H1 (cell line): ENCODE results near the gene CD69. TPM values are rescaled to one million over a fixed set of nuclear protein-coding genes. Genes with fewer than 3 reads are reported as not detected.
"Not testable (repeated sequence)": the region's sequence is repeated elsewhere in the genome, so short reads cannot be mapped to it uniquely, and the experiment has no call there.

Experiments
- CTCF ChIA-PET: fragments of 300-600 bp; sonication (Branson Sonifier 250); formaldehyde crosslinking; loops from one replicate; lab custom pipeline; 2021; ENCODE audit not compliant: partially characterized antibody; lab: Charles Lee
- POLR2A ChIA-PET: fragments of 300-600 bp; sonication (Branson Sonifier 250); formaldehyde crosslinking; loops from one replicate; lab custom pipeline; 2021; ENCODE audit warnings: inconsistent platforms; ENCODE audit not compliant: partially characterized antibody; lab: Charles Lee
- DNase-seq, 2 experiments: peaks; one replicate each; pipeline versions ENCODE4 v3.0.0 to v3.0.0-alpha.2; 2010 to 2022; ENCODE audit warnings: low spot score in 2 of 2, low read depth in 1 of 2, mixed read lengths in 1 of 2
- FAIRE-seq: peaks from 2 replicates; lab custom pipeline; 2011; peaks lifted over from hg19 to GRCh38; lab: Jason Lieb, UNC
- H2AFZ ChIP-seq: 2 replicates; pipeline ENCODE4 v1.8.1; 2012; ENCODE audit warnings: low read length, inconsistent platforms
- H2AK5ac ChIP-seq: 2 replicates; pipeline ENCODE4 v1.6.1; 2013; ENCODE audit warnings: low read depth, low read length
- H2BK120ac ChIP-seq: replicated peaks from 2 replicates; pipeline ENCODE3; 2013; ENCODE audit warnings: low read depth, low read length, inconsistent platforms
- H2BK12ac ChIP-seq: 2 replicates; pipeline ENCODE4 v1.6.1; 2013; ENCODE audit warnings: low read depth, low read length
- H2BK15ac ChIP-seq: 2 replicates; pipeline ENCODE4 v1.6.1; 2013; ENCODE audit warnings: low read length
- H2BK20ac ChIP-seq: 2 replicates; pipeline ENCODE4 v1.6.1; 2013; ENCODE audit warnings: low read length
- H2BK5ac ChIP-seq: 2 replicates; pipeline ENCODE4 v1.6.1; 2013; ENCODE audit warnings: low read depth, low read length
- H3K14ac ChIP-seq: 2 replicates; pipeline ENCODE4 v1.6.1; 2013; ENCODE audit warnings: inconsistent platforms; ENCODE audit not compliant: insufficient read length
- H3K18ac ChIP-seq: 2 replicates; pipeline ENCODE4 v1.6.1; 2013; ENCODE audit warnings: low read length; ENCODE audit errors: extremely low read depth
- H3K23ac ChIP-seq: 2 replicates; pipeline ENCODE4 v1.6.1; 2013; ENCODE audit warnings: inconsistent platforms; ENCODE audit not compliant: insufficient read length
- H3K23me2 ChIP-seq: 2 replicates; pipeline ENCODE4 v1.6.1; 2013; ENCODE audit warnings: low read depth, low read length
- H3K27ac ChIP-seq: 2 replicates; pipeline ENCODE4 v1.6.1; 2011; ENCODE audit warnings: low read depth, low read length, inconsistent platforms
- H3K27me3 ChIP-seq, 4 experiments: replicated peaks in 1 of 4; 1 replicate in 1 of 4; 2 replicates in 3 of 4; pipeline versions ENCODE4 v1.6.1 to v1.8.1; 2011 to 2013; ENCODE audit warnings: low read length in 3 of 4, mild to moderate bottlenecking in 3 of 4, inconsistent platforms in 2 of 4, mixed read lengths in 2 of 4, moderate library complexity in 1 of 4; ENCODE audit not compliant: control insufficient read depth in 3 of 4, insufficient read depth in 3 of 4; ENCODE audit errors: extremely low read depth in 1 of 4
- H3K36me3 ChIP-seq, 4 experiments: 2 replicates each; pipeline versions ENCODE4 v1.6.1 to v1.8.1; 2011 to 2013; ENCODE audit warnings: mild to moderate bottlenecking in 4 of 4, low read length in 3 of 4, moderate library complexity in 2 of 4, control low read depth in 1 of 4, inconsistent platforms in 1 of 4; ENCODE audit not compliant: insufficient read depth in 4 of 4, control insufficient read depth in 2 of 4
- H3K4ac ChIP-seq: replicated peaks from 2 replicates; pipeline ENCODE3; 2013; ENCODE audit warnings: low read length, low read depth, mixed read lengths, inconsistent platforms; ENCODE audit not compliant: insufficient read length
- H3K4me1 ChIP-seq, 4 experiments: replicated peaks in 1 of 4; 1 replicate in 1 of 4; 2 replicates in 3 of 4; pipeline versions ENCODE4 v1.6.1 to v1.8.1; 2011 to 2013; ENCODE audit warnings: low read length in 3 of 4, inconsistent platforms in 2 of 4, mixed read lengths in 1 of 4; ENCODE audit not compliant: insufficient read depth in 4 of 4, control insufficient read depth in 3 of 4
- H3K4me2 ChIP-seq, 2 experiments: 2 replicates each; pipeline versions ENCODE4 v1.6.1 to v1.8.1; 2011 to 2013; ENCODE audit warnings: low read depth in 2 of 2, low read length in 2 of 2, control low read depth in 1 of 2, inconsistent platforms in 1 of 2, mild to moderate bottlenecking in 1 of 2; ENCODE audit not compliant: insufficient read depth in 1 of 2
- H3K4me3 ChIP-seq, 4 experiments: fragments of 200-600, 300-600 bp in 1 of 4; sonication (generic), shearing (Covaris generic), sonication (Bioruptor Twin) in 1 of 4; 2 replicates each; pipeline versions ENCODE4 v1.5.1 to v1.8.1; 2011 to 2016; ENCODE audit warnings: low read length in 4 of 4, low read depth in 3 of 4, control low read depth in 2 of 4, inconsistent platforms in 2 of 4, mild to moderate bottlenecking in 2 of 4, mixed read lengths in 1 of 4, moderate library complexity in 1 of 4; ENCODE audit not compliant: insufficient read depth in 2 of 4; ENCODE audit errors: extremely low read depth in 1 of 4
- H3K56ac ChIP-seq: replicated peaks from 2 replicates; pipeline ENCODE3; 2013; ENCODE audit warnings: low read depth, mild to moderate bottlenecking, mixed read lengths, low read length, inconsistent platforms; ENCODE audit not compliant: insufficient read length
- H3K79me1 ChIP-seq: 2 replicates; pipeline ENCODE4 v1.6.1; 2013; ENCODE audit warnings: low read depth, low read length, control low read depth
- H3K79me2 ChIP-seq, 2 experiments: 2 replicates each; pipeline versions ENCODE4 v1.6.1 to v1.8.1; 2012 to 2013; ENCODE audit warnings: low read length in 2 of 2, mild to moderate bottlenecking in 2 of 2, inconsistent platforms in 1 of 2; ENCODE audit not compliant: insufficient read depth in 2 of 2, control insufficient read depth in 1 of 2
- H3K9ac ChIP-seq, 4 experiments: replicated peaks in 1 of 4; 1 replicate in 1 of 4; 2 replicates in 3 of 4; pipeline versions ENCODE4 v1.6.1 to v1.8.1; 2011 to 2013; ENCODE audit warnings: low read depth in 3 of 4, low read length in 3 of 4, control low read depth in 2 of 4, mild to moderate bottlenecking in 2 of 4, moderate library complexity in 2 of 4, inconsistent platforms in 1 of 4; ENCODE audit errors: extremely low read depth in 1 of 4
- H3K9me3 ChIP-seq, 2 experiments: 2 replicates each; pipeline versions ENCODE4 v1.6.1 to v1.8.1; 2012 to 2013; ENCODE audit warnings: mild to moderate bottlenecking in 2 of 2, moderate library complexity in 2 of 2, control low read depth in 1 of 2, inconsistent platforms in 1 of 2, low read depth in 1 of 2, low read length in 1 of 2, mixed read lengths in 1 of 2; ENCODE audit not compliant: insufficient read depth in 2 of 2
- H4K20me1 ChIP-seq, 2 experiments: replicated peaks in 1 of 2; 2 replicates each; pipeline versions ENCODE3 to v1.8.1; 2011 to 2013; ENCODE audit warnings: inconsistent platforms in 2 of 2, low read length in 2 of 2, mild to moderate bottlenecking in 1 of 2; ENCODE audit not compliant: insufficient read depth in 2 of 2, control insufficient read depth in 1 of 2
- H4K5ac ChIP-seq: 2 replicates; pipeline ENCODE4 v1.6.1; 2013; ENCODE audit warnings: low read length, low read depth, mixed read lengths, inconsistent platforms; ENCODE audit not compliant: insufficient read length
- H4K8ac ChIP-seq: 2 replicates; pipeline ENCODE4 v1.8.0; 2013; ENCODE audit warnings: mild to moderate bottlenecking, moderate library complexity, low read length, inconsistent platforms; ENCODE audit not compliant: insufficient read depth; ENCODE audit errors: extremely low read depth
- H4K91ac ChIP-seq: replicated peaks from 2 replicates; pipeline ENCODE3; 2013; ENCODE audit warnings: low read length, mixed read lengths, inconsistent platforms; ENCODE audit not compliant: insufficient read length
- WGBS, 2 experiments: shearing (Covaris generic) in 1 of 2; methylation state at CpG; one replicate each; pipeline versions ENCODE4 v1.1.6 to v1.1.7; 2013 to 2015; ENCODE audit warnings: low lambda C conversion rate in 2 of 2, mixed read lengths in 2 of 2, inconsistent platforms in 1 of 2, low coverage in 1 of 2, missing lambda C conversion rate in 1 of 2; ENCODE audit not compliant: insufficient replicate concordance in 2 of 2, insufficient coverage in 1 of 2, insufficient read length in 1 of 2; ENCODE audit errors: extremely low coverage in 1 of 2, missing lambda C conversion rate in 1 of 2; 5-methylcytosine and 5-hydroxymethylcytosine counted together
- polyA plus RNA-seq, 7 experiments: library from polyadenylated mRNA; depleted of rRNA in 3 of 7; stranded (reverse) in 5 of 7; unstranded in 2 of 7; fragments of >200 nt in 5 of 7; fragments of 200-250 nt in 2 of 7; gene quantifications; 1 replicate in 5 of 7; 2 replicates in 1 of 7; 4 replicates in 1 of 7; pipeline versions ENCODE4 v1.2.1 to v1.2.3, GENCODE V29; 2011 to 2013; ENCODE audit warnings: missing spikeins in 2 of 7, mixed read lengths in 2 of 7
- total RNA-seq: library from RNA; stranded (reverse); fragmentation: NEBNext Ultra II Directional; extraction: Animal tissue kit (Norgen Biotek cat#: 25700); gene quantifications from 2 replicates; pipeline ENCODE4 v1.2.1, GENCODE V29; 2021

Gene CD69
- total and polyA plus RNA-seq, 2 of the 8 experiments (the other 6 are each of a cell fraction or from before 2014, with no cell fraction given): not detected

DNA sequence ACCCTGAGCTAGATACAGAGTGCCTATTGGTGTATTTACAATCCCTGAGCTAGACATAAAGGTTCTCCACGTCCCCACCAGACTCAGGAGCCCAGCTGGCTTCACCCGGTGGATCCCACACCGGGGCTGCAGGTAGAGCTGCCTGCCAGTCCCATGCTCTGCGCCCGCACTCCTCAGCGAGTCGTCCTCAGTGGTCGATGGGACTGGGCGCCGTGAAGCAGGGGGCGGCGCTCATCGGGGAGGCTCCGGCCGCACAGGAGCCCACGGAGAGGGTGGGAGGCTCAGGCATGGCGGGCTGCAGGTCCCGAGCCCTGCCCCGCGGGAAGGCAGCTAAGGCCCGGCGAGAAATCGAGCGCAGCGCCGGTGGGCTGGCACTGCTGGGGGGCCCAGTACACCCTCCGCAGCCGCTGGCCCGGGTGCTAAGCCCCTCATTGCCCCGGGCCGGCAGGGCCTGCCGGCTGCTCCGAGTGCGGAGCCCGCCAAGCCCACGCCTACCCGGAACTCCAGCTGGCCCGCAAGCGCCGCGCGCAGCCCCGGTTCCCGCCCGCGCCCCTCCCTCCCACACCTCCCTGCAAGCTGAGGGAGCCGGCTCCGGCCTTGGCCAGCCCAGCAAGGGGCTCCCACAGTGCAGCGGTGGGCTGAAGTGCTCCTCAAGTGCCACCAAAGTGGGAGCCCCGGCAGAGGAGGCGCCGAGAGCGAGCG lies 21.1 kb downstream of the CD69 start:
- H3K4me2 ChIP-seq, H3K9ac ChIP-seq, H2BK5ac ChIP-seq: not testable (repeated sequence)

More for the DNA sequence above, 21.1 kb downstream of the CD69 start:
- POLR2A ChIA-PET: interaction anchor here (0.6 to 1.1 kb wide), 2 partner anchors 76 to 92 kb away, joined by 3 read pairs; no protein-coding TSS in a partner anchor
- not testable (repeated sequence) for H2BK120ac ChIP-seq, H3K79me1 ChIP-seq, H3K4ac ChIP-seq, H2BK20ac ChIP-seq, H3K14ac ChIP-seq, H3K27me3 ChIP-seq, H4K91ac ChIP-seq, H4K8ac ChIP-seq, H3K18ac ChIP-seq, H3K79me2 ChIP-seq, H2AFZ ChIP-seq, H3K9me3 ChIP-seq, H2BK15ac ChIP-seq, H3K56ac ChIP-seq, DNase-seq, H3K27ac ChIP-seq, H2BK12ac ChIP-seq, H3K4me1 ChIP-seq, FAIRE-seq, H4K5ac ChIP-seq, H4K20me1 ChIP-seq, H3K23ac ChIP-seq, H2AK5ac ChIP-seq, H3K4me3 ChIP-seq, H3K23me2 ChIP-seq, H3K36me3 ChIP-seq
- CTCF ChIA-PET: interaction anchor here (1.3 to 3.2 kb wide), 4 partner anchors 10 to 58 kb away, joined by 3 to 11 read pairs (median 4); no protein-coding TSS in a partner anchor
- 76% methylated on average over 35 of the region's 54 CpGs; no CpG with 5 or more reads in 1 of the 2 experiments for WGBS, 2 experiments
